ENCODE measurements around the gene INTS7.

INTS7 gene

DNA sequence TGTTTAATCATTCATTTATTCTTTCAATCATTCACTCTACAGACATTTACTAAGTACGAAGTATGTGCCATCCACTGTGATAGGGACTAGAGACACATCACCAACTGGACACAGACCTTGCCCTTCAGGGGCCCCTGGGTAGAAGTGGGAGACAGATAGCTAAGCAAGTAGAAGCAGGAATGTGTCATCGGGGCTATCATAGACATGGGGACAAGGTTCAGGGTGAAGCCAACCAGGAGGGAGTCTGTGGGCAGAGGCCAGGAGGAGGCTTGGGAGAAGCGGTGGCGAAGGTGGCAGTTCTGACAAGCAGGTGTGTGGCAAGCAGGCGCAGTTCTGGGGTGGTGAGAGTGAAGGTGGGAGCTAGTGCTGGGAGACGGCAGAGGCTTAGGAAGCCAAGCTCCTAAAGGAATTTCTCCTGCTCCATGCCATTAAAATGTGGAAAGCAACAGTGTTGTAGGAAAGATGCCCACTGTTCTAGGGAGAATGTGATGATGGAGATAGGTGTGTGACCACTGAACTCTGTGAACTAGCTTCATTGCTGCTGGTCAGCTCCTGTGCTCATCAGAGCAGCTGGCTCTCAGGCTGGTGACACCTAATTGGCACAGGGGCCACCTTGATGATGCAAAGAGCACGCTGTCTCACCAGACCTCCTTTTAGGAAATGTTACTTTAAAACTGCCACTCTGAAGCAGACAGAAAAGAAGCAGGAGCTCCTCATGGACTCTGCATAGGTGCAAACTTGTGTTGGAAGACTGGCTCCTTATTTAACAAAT lies 125.1 kb downstream of the INTS7 start:
- FAIRE-seq (no peak), DNase-seq (ENCODE audit: insufficient read length) (no peak)
- TF ChIP-seq TAF1 (IDR thresholded peaks at IDR 0.05; ENCODE audit: borderline replicate concordance, low read depth, low read length) = no peak
- no peak for TF ChIP-seq POLR2AphosphoS5 (IDR thresholded peaks at IDR 0.05; ENCODE audit: low read depth, low read length)
- no peak for TF ChIP-seq POLR2A (IDR thresholded peaks at IDR 0.05; ENCODE audit: low read depth, low read length)

GRCh38 chr1:211909395-211909794 lies 126.0 kb downstream of the INTS7 start:
- no peak for DNase-seq (ENCODE audit: insufficient read length)
- TF ChIP-seq POLR2AphosphoS5 (IDR thresholded peaks at IDR 0.05; ENCODE audit: low read depth, low read length) (no peak), TAF1 (IDR thresholded peaks at IDR 0.05; ENCODE audit: borderline replicate concordance, low read depth, low read length) (no peak), POLR2A (IDR thresholded peaks at IDR 0.05; ENCODE audit: low read depth, low read length) (no peak)
- FAIRE-seq = no peak

DNA sequence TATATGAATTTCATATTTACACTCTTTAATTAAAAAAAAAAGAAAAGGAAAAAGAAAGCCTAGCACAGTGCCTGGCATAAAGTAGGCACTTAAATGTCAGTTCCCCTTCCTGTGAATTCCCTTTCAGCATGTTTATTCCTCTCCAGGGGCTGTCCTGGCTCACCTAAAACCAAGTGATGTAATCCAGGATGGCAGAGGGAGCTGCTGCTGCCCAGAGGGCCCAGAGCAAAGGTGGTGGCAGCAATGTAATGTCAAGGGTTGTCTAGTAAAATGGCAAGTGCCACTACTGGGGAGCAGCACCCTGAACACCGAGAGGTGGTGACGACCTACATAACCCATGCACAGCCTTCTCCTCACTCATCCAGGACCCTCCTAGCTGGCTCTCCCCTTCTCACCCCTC lies 126.4 kb downstream of the INTS7 start:
- no peak for FAIRE-seq
- TF ChIP-seq POLR2A (IDR thresholded peaks at IDR 0.05; ENCODE audit: low read depth, low read length) = no peak
- TF ChIP-seq POLR2AphosphoS5 (IDR thresholded peaks at IDR 0.05; ENCODE audit: low read depth, low read length) = no peak
- DNase-seq (ENCODE audit: insufficient read length) = no peak

- FAIRE-seq = no peak
- TF ChIP-seq TAF1 (IDR thresholded peaks at IDR 0.05; ENCODE audit: borderline replicate concordance, low read depth, low read length) (no peak), POLR2A (IDR thresholded peaks at IDR 0.05; ENCODE audit: low read depth, low read length) (no peak), POLR2AphosphoS5 (IDR thresholded peaks at IDR 0.05; ENCODE audit: low read depth, low read length) (no peak)
These were observed 126.9 kb downstream of the INTS7 start for GRCh38 chr1:211908453-211908852.

GRCh38 chr1:211903490-211904245 lies 131.7 kb downstream of the INTS7 start:
- no peak for FAIRE-seq
- TF ChIP-seq POLR2A (IDR thresholded peaks at IDR 0.05; ENCODE audit: low read depth, low read length) = no peak
- no peak for TF ChIP-seq POLR2AphosphoS5 (IDR thresholded peaks at IDR 0.05; ENCODE audit: low read depth, low read length)
- DNase-seq (ENCODE audit: insufficient read length) = no peak

More at GRCh38 chr1:211908453-211908852, 126.9 kb downstream of the INTS7 start:
- DNase-seq (ENCODE audit: insufficient read length) = no peak

- DNase-seq (ENCODE audit: insufficient read length) = no peak
- TF ChIP-seq POLR2AphosphoS5 (IDR thresholded peaks at IDR 0.05; ENCODE audit: low read depth, low read length) = no peak
- no peak for TF ChIP-seq POLR2A (IDR thresholded peaks at IDR 0.05; ENCODE audit: low read depth, low read length)
- no peak for TF ChIP-seq TAF1 (IDR thresholded peaks at IDR 0.05; ENCODE audit: borderline replicate concordance, low read depth, low read length)
- no peak for FAIRE-seq
These were observed 132.6 kb downstream of the INTS7 start for GRCh38 chr1:211902624-211903291.

GRCh38 chr1:211901945-211902344 lies 133.4 kb downstream of the INTS7 start:
- DNase-seq (ENCODE audit: insufficient read length) (no peak), FAIRE-seq (no peak)
- TF ChIP-seq POLR2A (IDR thresholded peaks at IDR 0.05; ENCODE audit: low read depth, low read length) (no peak), POLR2AphosphoS5 (IDR thresholded peaks at IDR 0.05; ENCODE audit: low read depth, low read length) (no peak), TAF1 (IDR thresholded peaks at IDR 0.05; ENCODE audit: borderline replicate concordance, low read depth, low read length) (no peak)

DNA sequence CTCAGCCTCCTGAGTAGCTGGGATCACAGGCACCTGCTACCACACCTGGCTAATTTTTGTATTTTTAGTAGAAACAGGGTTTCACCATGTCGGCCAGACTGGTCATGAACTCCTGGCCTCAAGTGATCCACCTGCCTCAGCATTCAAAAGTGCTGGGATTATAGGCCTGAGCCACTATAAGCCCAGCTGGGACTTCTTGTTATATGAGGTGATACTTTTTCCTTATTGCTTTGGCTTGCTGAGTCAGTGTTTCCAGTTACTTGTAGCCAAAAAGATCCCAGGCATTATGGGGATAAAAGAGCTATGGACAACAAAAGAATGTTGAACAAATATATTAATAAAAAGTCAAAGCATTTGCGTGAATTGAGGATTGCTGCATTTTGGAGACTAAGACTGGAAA lies 134.9 kb downstream of the INTS7 start:
- FAIRE-seq = no peak
- DNase-seq (ENCODE audit: insufficient read length) = no peak
- TF ChIP-seq POLR2AphosphoS5 (IDR thresholded peaks at IDR 0.05; ENCODE audit: low read depth, low read length) = no peak
- no peak for TF ChIP-seq POLR2A (IDR thresholded peaks at IDR 0.05; ENCODE audit: low read depth, low read length)
- no peak for TF ChIP-seq TAF1 (IDR thresholded peaks at IDR 0.05; ENCODE audit: borderline replicate concordance, low read depth, low read length)

- no peak for DNase-seq (ENCODE audit: insufficient read length)
- TF ChIP-seq POLR2AphosphoS5 (IDR thresholded peaks at IDR 0.05; ENCODE audit: low read depth, low read length) = no peak
- no peak for TF ChIP-seq TAF1 (IDR thresholded peaks at IDR 0.05; ENCODE audit: borderline replicate concordance, low read depth, low read length)
- no peak for FAIRE-seq
These were observed 138.4 kb downstream of the INTS7 start for GRCh38 chr1:211896958-211897357.

DNA sequence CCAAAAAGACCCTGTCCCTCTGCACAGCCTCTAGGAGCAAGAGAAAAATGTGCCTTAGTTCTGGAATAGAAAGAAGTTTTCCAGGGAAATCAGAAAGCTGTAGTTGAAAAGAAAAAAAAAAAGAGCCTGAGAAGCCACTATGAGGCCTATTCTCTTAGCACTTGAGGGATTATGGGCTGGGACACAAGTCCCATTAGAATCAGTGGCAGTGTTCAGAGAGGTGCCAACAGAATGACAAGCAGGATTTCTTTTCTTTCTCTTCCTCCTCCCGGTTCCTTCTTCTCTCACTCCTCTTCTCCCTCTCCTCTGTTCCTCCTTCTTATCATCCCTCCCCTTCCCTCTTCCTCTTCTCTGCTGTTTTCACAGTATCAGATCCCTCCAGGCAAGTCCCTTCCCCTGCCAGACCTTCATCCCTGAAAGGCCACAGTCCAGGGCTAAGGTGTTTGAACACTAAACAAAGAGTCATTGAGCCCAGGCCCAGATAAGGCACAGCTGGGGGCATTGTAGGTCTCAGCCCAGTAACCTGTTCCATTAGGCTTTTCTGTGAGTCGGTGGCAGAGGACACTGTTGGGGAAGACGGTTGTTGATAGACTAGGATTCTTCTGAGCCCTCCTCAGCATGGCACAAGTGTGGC lies 140.1 kb downstream of the INTS7 start:
- FAIRE-seq = no peak
- TF ChIP-seq TAF1 (IDR thresholded peaks at IDR 0.05; ENCODE audit: borderline replicate concordance, low read depth, low read length) (no peak), POLR2A (IDR thresholded peaks at IDR 0.05; ENCODE audit: low read depth, low read length) (no peak), POLR2AphosphoS5 (IDR thresholded peaks at IDR 0.05; ENCODE audit: low read depth, low read length) (no peak)

GRCh38 chr1:211894312-211894711 lies 141.0 kb downstream of the INTS7 start:
- DNase-seq (ENCODE audit: insufficient read length) (no peak), FAIRE-seq (no peak)
- TF ChIP-seq POLR2A (IDR thresholded peaks at IDR 0.05; ENCODE audit: low read depth, low read length) (no peak), TAF1 (IDR thresholded peaks at IDR 0.05; ENCODE audit: borderline replicate concordance, low read depth, low read length) (no peak), POLR2AphosphoS5 (IDR thresholded peaks at IDR 0.05; ENCODE audit: low read depth, low read length) (no peak)

More for the DNA sequence above, 140.1 kb downstream of the INTS7 start:
- no peak for DNase-seq (ENCODE audit: insufficient read length)
